Measurements from ENCODE around the gene PRR23C. TPM values are rescaled to one million over a fixed set of nuclear protein-coding genes. Genes with fewer than 3 reads are reported as not detected.
"Not testable (repeated sequence)": the region's sequence is repeated elsewhere in the genome, so short reads cannot be mapped to it uniquely, and the experiment has no call there.

The PRR23C gene
- not detected for total RNA-seq
- long read RNA-seq: 0 reads

DNA sequence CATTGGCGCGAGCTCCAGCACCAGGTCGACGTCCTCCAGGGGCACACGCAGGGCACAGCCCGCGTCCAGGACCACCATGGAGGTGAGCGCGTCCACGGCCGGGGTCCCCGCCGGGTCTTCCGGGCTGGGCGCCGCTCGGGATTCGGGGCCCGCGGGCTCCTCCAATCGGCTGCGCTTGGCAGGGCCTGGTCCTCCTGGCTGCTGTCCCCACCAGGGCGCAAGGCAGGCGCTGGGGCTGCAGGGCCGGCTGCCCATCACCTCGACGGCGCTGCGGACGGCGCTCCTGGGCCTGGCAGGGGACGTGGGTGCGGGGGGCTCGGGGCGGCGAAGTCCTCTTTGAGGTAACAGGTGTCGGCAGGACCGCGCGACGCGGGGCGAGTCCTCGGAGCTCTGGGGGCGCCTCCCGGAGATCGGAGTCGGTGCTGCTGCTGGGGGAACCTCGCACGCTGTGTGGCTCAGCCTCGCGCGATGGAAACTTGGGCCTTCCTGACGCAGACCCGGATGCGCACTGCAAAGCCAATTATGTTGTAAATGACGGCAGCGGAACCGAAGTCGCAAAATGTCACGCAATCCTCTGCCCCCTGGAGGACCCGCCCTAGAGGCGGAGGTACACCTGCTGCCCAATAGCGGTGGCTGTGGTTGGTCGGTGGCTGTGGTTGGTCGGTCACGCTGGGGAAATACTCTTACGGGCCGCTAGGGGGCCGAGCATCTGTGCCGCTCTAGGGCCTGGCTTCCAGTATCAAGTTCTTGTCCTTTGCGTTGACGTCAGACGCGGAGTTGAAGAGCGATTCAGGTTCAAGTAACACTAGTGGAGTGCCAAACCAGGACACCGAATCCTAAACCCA, at the start of gene PRR23C:
PRR23C (minus strand) TSS at position 527 of the 845 bp plus-strand sequence; CDS start at position 255, 272 bp downstream.
- intact Hi-C loops (cut with DNase I): no loop called here
- no peak for DNase-seq (ENCODE audit: low spot score)

DNA sequence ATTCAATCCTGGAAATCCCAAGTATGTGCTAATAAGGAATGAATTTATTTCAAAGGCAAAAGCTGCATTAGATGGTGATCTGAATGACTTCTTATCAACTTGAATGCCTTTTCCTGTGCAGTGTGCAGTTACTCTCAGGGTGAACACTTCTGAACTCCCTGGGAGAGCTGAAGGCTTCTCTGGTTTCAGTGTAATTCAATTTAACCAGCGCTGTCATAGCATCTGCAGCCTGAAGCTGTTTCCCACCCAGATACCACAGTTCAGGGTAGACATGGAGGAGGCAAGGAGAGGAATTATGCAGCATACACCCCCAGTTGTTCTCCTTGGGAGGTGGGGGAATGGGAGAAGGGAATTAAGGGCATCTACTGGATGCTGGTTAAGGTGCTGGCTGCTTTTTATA, 49.1 kb upstream of the PRR23C start:
- DNase-seq (ENCODE audit: low spot score): no peak
- intact Hi-C loops (cut with DNase I): no loop called here

DNA sequence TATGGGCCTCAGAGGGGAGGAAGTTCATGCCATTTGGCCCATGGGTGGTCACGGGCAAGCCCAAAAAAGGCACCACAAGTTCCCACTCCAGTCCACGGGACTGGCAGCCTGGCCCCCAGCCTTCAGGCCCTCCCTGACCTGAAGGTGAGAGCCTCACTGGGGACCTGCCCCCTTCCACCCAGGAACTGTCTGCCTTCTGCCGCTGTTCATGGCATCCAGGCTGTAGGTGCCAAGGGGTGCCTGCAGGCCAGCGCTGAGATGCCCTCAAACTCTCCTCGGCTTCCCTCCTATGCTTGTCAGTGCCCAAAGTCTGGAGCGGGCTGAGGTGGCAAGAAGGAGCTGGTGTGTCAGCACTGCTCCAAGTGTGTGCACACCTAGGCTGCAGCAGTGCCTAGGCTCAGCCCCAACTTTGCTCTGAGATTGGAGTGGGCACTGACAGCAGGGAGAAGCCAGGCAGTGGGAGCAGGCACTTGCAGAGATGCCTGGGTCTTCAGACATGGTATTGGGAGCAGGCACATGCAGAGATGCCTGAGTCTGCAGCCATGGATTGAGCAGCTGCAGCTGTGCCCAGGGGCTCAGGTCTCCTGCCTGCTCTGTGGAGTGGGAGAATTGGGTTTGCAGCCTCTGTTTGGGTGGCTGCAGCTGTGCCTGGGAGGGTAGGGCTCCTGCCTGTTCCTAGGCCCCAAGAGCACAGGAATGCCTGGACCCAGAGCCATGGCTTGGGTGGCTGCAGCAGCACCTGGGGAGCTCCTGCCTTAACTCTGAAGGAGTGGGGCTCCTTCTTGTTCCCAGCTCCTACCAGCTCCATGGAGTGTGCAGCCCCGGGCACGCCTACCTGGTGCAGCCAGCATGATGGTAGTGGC, 44.0 kb upstream of the PRR23C start:
- DNase-seq (ENCODE audit: low spot score): no peak
- intact Hi-C loops (cut with DNase I): no loop called here

DNA sequence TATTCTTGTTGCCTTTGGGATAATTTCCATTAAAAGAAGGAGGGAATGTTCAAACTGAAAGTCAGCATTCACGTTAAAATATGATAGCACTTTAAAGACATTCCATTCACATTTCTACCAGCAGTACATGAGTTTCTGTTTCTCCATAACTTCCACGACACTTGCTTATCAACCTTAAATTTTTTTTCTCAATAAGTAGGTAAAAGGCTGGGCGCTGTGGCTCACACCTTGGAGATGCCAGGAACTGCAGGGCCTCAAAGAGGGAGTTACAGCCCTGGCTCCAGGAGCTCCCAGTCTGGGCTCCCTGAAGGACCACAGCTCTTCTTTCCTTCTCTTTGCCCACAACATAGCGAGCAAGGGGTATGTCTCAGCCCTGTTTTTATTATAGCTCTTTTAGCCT, 42.9 kb upstream of the PRR23C start:
- no peak for DNase-seq (ENCODE audit: low spot score)
- intact Hi-C loops (cut with DNase I): no loop called here

DNA sequence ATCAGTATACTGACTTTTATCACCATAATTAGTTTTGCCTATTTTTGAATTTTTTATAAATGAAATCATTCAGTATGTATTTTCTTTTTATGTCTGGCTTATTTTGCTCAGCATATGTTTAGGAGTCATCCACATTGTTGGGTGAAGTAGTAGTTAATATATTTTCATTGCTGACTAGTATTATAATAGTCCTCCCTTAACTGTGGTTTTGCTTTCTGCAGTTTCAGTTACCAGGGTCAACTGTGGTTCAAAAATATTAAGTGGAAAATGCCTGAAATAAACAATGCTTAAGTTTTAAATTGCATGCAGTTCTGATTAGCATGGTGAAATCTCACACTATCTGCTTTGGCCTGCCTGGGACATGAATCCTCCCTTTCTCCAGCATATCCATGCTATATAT, 39.5 kb upstream of the PRR23C start:
- intact Hi-C loops (cut with DNase I): no loop called here
- DNase-seq (ENCODE audit: low spot score): no peak

DNA sequence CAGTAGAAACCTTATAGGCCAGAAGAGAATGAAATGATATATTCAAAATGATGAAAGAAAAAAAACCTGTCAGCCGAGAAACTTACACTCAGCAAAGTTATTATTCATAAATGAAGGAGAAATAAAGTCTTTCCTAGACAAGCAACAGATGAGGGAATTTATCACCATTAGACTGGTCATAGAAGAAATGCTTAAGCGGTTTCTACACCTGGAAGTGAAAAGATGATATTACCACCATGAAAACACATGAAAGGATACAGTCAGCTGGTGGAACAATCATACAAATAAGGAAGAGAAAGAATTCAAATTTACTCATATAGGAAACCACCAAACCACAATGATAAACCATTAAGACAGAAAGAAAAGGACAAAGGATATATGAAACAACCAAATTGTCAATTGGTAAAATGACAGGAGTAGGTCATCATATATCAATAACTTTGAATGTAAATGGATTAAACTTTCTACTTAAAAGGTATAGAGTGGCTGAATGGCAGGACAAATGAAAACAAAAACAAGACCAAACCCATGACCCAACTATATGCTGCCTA, 29.9 kb upstream of the PRR23C start:
- DNase-seq (ENCODE audit: low spot score): no peak
- intact Hi-C loops (cut with DNase I): no loop called here

DNA sequence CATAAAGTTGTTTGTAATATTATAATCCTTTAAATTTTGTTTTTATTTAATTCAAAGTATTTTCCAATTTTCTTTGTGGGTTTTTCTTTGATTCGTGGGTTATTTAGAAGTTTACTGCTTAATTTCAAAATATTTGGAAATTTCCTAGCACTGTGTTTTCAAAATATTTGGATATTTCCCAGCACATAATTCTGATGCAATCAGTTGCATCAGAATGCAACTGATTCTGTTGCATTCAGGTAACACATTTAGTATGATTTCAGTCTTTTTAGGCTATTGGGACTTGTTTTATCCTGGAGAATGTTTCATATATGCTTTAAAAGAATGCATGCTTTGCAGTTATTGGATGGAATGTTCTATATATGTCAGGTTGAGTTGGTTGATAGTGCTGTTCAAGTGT, 18.2 kb upstream of the PRR23C start:
- intact Hi-C loops (cut with DNase I): no loop called here
- no peak for DNase-seq (ENCODE audit: low spot score)

DNA sequence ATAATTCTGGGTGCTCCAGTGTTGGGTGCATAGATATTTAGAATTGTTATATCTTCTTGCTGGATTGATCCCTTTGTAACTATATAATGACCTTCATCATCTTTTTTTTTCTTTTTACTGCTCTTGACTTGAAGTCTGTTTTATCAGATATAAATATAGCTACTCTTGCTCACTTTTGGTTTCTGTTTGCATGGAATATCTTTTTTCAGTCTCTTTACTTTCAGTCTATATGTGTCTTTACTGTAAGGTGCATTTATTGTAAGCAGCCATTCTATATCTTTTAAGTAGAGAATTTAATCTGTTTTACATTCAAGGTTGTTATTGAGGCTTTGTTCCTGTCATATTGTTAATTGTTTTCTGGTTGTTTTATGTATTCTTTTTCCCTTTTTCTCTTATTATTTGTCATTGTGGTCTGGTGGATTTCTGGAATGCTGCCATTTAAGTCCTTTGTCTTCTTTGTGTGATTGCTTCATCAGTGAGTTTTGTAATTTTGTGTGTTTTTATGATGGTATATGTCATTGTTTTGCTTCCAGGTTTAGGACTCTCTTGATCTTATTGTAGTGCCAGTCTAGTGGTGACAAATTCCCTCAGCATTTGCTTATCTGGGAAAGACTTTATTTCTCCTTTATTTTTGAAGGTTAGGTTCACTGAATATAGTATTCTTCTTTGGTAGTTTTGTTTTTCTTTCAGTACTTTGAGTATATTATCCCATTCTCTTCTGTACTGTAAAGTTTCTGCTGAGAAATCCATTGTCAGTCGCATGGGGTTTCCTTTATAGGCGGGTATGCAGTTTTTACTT, 8.3 kb upstream of the PRR23C start:
- intact Hi-C loops (cut with DNase I): no loop called here

DNA sequence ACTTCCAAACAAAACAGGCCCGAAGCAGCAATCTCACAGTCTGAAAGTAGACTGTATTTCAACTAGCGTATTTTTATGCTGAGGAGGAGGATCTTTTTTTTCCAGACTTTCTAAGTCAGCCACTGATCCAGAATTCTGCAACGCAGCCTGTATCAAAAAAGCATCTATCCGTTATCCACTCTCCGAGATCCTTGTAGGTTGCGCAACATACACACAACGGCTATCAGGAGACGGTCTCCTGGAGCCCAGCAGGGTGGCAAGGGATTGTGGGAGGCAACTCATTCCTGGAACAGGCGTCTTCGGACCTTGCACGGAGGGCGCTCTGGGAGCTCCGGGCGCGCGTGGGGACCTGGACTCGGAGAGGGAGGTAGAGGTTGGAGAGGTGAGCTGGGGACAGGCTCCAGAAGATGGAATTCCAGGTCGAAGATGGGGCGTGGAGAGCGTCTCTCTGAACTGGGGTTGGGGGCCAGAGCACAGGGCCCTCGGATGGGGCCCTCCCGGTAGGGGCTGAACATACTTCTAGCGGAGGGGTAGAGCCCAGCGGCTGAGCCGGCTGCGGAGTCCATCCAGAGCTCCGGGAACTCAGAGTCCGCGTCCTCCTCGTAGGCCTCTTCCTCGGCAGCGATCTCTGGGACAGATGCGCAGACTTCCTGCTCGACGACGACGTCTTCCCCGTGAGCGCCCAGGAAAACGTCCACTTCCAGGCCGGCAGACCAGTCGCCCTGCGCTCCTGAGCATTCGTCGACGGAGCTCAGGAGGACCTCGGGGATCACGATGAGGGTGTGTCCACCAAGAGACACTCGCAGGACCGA, 932 bp downstream of the PRR23C start:
- intact Hi-C loops (cut with DNase I): no loop called here
- DNase-seq (ENCODE audit: low spot score): no peak

More for the DNA sequence above, 8.3 kb upstream of the PRR23C start:
- no peak for DNase-seq (ENCODE audit: low spot score)

DNA sequence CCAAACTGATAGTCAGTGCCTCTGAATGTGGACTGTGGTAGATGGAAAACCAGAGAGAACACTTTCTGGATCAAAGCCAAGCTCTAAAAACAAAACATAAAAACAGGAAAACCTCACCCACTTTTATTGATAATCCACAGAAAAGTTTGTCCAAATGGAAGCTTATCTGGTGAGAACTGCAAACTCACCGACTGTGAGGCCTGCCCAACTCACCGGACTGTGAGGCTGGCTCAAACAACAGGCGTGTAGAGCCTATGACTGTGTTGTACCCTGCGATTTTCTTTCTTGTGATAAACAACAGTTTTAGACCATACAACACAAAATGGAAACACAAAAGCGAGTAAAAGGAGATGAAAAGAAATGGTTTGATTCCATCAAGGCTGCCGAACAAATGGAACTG, 7.2 kb downstream of the PRR23C start:
- intact Hi-C loops (cut with DNase I): no loop called here
- no peak for DNase-seq (ENCODE audit: low spot score)

DNA sequence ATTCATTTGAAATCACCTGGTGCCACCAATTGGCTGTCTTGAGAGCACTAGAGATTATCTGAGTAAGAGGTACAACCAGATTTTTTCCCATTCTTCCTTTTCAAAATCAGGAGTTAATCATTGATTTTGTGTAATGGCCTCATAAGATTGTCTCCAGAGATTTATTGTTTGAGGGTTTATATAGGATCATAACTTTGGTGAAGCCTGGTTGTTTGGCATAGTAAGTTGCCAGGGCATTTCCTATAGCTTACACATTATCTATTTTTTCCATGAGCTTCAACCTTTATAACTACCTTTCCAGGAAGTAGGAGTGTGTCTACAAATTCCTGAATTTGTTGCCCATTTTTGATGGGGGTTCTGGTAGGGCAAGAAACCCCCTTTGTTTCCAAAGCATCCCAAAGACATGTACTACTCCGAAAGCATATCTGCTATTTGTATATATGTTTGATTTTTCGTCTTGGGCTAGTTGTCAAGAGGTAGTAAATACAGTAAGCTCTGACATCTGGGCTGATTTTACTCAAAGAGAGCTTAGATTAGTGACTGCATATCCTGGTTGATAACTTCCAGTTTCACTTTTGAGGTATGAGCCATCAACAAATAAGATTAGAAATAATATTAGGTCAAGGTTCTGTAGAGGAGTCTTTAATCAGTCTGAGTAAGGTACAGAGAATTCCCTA, 12.2 kb downstream of the PRR23C start:
- intact Hi-C loops (cut with DNase I): no loop called here
- DNase-seq (ENCODE audit: low spot score): no peak

DNA sequence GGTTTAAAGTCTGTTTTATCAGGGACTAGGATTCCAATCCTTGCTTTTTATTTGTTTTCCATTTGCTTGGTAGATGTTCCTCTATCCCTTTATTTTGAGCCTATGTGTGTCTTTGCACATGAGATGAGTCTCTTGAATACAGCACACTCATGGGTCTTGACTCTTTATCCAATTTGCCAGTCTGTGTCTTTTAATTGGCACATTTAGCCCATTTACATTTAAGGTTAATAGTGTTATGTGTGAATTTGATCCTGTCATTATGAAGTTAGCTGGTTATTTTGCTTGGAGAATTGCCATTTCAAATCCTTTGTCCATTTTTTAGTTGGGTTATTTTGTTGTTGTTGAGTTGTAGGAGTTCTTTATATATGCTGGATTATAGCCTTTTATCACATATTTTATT, 14.1 kb downstream of the PRR23C start:
- intact Hi-C loops (cut with DNase I); DNase-seq (ENCODE audit: low spot score): not testable (repeated sequence)

DNA sequence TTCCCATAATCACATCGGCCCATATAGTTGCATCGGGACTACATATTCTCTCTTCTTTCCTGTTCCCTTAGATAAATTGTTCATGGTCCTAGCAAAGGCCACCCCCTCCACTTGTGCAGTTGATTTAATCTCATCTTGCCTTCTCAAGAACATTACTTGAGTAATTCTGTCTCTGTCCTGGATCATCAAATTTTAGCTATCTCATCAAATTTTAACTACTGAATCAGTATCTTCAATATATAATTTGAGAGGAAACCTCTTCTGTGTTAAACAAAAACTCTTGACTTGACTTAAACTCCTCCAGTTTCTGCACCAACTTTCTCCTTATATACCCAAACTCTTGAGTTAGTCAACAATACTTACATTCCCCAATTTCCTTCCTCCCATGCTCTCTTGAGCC, 19.7 kb downstream of the PRR23C start:
- no peak for DNase-seq (ENCODE audit: low spot score)
- intact Hi-C loops (cut with DNase I): no loop called here

DNA sequence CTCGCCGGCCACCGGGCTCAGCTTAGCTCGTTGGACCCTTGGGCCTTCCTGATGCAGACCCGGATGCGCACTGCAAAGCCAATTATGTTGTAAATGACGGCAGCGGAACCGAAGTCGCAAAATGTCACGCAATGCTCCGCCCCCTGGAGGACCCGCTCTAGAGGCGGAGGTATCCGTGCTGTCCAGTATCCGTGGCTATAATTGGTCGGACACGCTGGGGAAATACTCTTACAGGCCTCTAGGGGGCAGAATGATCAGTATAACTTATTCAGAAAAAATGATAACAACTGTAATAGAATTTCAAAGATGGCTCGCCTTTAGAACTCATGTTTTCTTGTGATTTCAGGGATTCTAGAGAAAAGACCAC, 23.8 kb downstream of the PRR23C start, which contains the start of gene PRR23B:
PRR23B (minus strand) TSS at position 59 of the 367 bp plus-strand sequence. CDS start 265 bp downstream, outside the sequence.
- intact Hi-C loops (cut with DNase I): no loop called here
- DNase-seq (ENCODE audit: low spot score): no peak

DNA sequence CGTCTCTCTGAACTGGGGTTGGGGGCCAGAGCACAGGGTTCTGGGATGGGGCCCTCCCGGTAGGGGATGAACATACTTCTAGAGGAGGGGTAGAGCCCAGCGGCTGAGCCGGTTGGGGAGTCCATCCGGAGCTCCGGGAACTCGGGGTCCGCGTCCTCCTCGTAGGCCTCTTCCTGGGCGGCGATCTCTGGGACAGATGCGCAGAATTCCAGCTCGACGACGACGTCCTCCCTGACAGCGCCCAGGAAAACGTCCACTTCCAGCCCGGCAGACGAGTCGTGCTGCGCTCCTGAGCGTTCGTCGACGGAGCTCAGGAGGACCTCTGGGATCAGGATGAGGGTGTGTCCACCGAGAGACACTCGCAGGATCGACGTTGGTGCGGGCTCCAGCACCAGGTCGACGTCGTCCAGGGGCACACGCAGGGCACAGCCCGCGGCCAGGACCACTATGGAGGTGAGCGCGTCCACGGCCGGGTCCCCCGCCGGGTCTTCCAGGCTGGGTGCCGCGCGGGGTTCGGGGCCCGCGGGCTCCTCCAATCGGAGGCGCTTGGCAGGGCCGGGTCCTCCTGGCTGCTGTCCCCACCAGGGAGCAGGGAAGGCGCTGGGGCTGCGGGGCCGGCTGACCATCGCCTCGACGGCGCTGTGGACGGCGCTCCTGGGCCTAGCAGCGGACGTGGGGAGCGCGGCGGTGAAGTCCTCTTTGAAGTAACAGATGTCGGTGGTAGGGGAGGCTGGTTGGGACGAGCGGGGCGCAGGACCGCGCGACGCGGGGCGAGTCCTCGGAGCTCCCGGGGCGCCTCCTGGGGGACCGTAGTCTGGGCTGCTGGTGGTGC, 24.4 kb downstream of the PRR23C start:
- no peak for DNase-seq (ENCODE audit: low spot score)

DNA sequence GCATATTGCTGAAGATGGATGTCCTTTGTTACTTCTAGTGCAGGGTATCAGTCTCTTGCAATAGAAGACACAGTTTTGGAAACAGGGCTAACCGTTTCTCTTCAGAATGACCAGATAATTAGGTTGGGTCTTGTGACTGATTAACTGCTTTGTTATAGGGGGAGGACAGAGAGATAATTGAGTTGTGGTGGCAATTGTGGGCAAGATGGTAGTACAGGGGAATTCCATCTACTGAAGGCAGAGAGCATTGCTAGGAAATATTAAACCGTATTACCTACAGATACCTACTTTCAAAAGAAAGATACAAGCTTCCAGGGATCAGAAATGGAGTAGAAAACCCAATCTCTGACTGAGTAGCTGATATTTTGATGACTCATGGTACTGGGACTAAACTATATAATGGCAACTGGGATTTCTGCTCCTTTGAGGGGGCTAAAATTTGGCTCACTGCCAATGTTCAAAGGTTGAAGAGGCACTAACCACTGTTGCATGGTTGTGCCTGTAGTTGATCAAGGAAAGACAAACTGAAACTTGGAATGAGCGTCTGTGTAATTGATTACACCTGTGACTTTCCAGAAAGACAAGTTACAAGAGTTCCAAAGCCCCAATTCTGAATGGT, 28.2 kb downstream of the PRR23C start:
- DNase-seq (ENCODE audit: low spot score): no peak
- intact Hi-C loops (cut with DNase I): no loop called here

More for the DNA sequence above, 24.4 kb downstream of the PRR23C start:
- intact Hi-C loops (cut with DNase I): no loop called here
